ENCODE data around the gene SH3RF3. TPM values are rescaled to one million over a fixed set of nuclear protein-coding genes. Genes with fewer than 3 reads are reported as not detected.

The SH3RF3 gene
- total RNA-seq, 1 donor from 2014 or later, result under 0.01 TPM

DNA sequence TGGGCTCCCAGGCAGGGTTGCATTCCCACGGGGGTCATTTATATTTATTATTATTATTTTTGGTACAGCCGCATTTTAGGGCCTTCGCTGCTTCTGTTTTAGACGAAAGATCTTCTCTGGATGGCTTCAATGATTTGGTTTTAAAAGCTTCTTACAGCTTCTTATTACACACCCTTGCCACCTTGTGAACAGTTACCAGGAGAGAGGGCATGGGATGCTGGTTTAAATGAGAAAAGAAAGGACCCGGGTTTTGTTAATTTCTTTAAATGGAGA, 1.7 kb downstream of the SH3RF3 start:
- Histone ChIP-seq H3K36me3 (ENCODE audit: control insufficient read depth, insufficient read depth, low read length) (no peaks in the 10 kb centered on the region), H3K27me3 (ENCODE audit: control insufficient read depth, insufficient read depth, low read length) (peaks cover 19% of the 10 kb centered on the region), H3K4me3 (ENCODE audit: low read depth, low read length) (no peak overlapping the region)
- TF ChIP-seq CTCF (IDR thresholded peaks at IDR 0.05; ENCODE audit: insufficient read depth, low read length, severe bottlenecking), result no peak
- no peak for DNase-seq (ENCODE audit: low read depth)
- FAIRE-seq, result no peak

- Histone ChIP-seq H3K27me3 (ENCODE audit: control insufficient read depth, insufficient read depth, low read length) (peaks cover 22% of the 10 kb centered on the region), H3K4me3 (ENCODE audit: low read depth, low read length) (no peak overlapping the region), H3K36me3 (ENCODE audit: control insufficient read depth, insufficient read depth, low read length) (no peaks in the 10 kb centered on the region)
- DNase-seq (ENCODE audit: low read depth), result no peak
- TF ChIP-seq CTCF (IDR thresholded peaks at IDR 0.05; ENCODE audit: insufficient read depth, low read length, severe bottlenecking), result no peak
- FAIRE-seq, result no peak
These were observed 2.8 kb downstream of the SH3RF3 start for GRCh38 chr2:109131777-109132176.

DNA sequence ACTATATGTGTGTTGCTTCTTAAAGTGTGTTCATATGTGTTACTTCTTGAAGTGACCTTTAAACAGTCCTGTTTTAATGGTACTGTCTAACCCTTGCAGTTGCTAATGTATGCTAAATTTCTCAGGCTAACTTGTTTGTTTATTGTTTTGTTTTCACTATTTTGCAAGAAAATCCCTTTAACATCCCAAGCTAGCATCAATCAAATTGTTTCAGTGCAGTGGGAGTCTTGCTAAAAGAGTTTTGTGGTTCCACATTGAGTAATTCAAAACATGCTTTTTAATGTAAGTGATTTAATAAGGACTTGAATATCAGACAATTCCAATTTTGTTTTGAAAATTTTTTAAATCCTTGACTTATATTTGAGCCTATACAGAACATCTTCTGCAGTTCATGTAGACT, 3.6 kb downstream of the SH3RF3 start:
- no peak overlapping the region for H3K4me3 ChIP-seq (ENCODE audit: low read depth, low read length)
- H3K27me3 ChIP-seq (ENCODE audit: control insufficient read depth, insufficient read depth, low read length), result peaks cover 22% of the 10 kb centered on the region
- DNase-seq (ENCODE audit: low read depth), result no peak
- no peak for FAIRE-seq
- no peaks in the 10 kb centered on the region for H3K36me3 ChIP-seq (ENCODE audit: control insufficient read depth, insufficient read depth, low read length)
- no peak for TF ChIP-seq CTCF (IDR thresholded peaks at IDR 0.05; ENCODE audit: insufficient read depth, low read length, severe bottlenecking)

DNA sequence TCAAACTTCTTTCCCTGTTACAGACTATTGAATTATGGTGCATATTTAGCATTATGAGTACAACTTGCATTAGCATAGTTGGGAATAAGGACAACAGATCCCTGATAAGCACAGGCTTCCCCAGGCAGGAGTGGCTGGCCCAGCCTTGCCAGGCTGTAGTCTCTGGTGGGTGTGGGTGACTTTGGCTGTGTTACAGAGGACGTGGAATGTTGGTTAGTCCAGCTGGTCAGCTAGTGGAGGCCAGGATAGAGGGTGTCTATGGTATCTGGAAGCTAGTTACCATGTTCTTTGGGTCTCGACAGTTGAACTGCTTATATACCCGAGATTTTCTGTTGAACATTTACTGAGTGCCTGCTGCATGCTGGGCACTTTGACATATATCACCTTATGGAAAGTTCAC, 4.7 kb downstream of the SH3RF3 start:
- no peak for TF ChIP-seq CTCF (IDR thresholded peaks at IDR 0.05; ENCODE audit: insufficient read depth, low read length, severe bottlenecking)
- Histone ChIP-seq H3K4me3 (ENCODE audit: low read depth, low read length) (no peak overlapping the region), H3K36me3 (ENCODE audit: control insufficient read depth, insufficient read depth, low read length) (no peaks in the 10 kb centered on the region), H3K27me3 (ENCODE audit: control insufficient read depth, insufficient read depth, low read length) (peaks cover 22% of the 10 kb centered on the region)
- DNase-seq (ENCODE audit: low read depth) (no peak), FAIRE-seq (no peak)

- Histone ChIP-seq H3K4me3 (ENCODE audit: low read depth, low read length) (no peak overlapping the region), H3K36me3 (ENCODE audit: control insufficient read depth, insufficient read depth, low read length) (no peaks in the 10 kb centered on the region), H3K27me3 (ENCODE audit: control insufficient read depth, insufficient read depth, low read length) (peaks cover 19% of the 10 kb centered on the region)
- FAIRE-seq, result no peak
- no peak for TF ChIP-seq CTCF (IDR thresholded peaks at IDR 0.05; ENCODE audit: insufficient read depth, low read length, severe bottlenecking)
- no peak for DNase-seq (ENCODE audit: low read depth)
These were observed 5.8 kb downstream of the SH3RF3 start for GRCh38 chr2:109134741-109135358.

Data from bronchial epithelial cell (primary cell).